Ramos (cell line): ENCODE measurements around the gene PXDN.
"Not testable (repeated sequence)": the region's sequence is repeated elsewhere in the genome, so short reads cannot be mapped to it uniquely, and the experiment has no call there.

ENCODE experiments used
- in situ Hi-C: fragments of 300-500 bp; cut with MboI; formaldehyde crosslinking; loops from one replicate; pipeline ENCODE4 v1.14.3; 2022; ENCODE audit warnings: low sequenced_read_pairs; ENCODE audit not compliant: unreplicated experiment

Gene PXDN

GRCh38 chr2:1688859-1689258 lies 55.5 kb downstream of the PXDN start:
- in situ Hi-C loops: no loop called here

GRCh38 chr2:1688161-1688560 lies 56.2 kb downstream of the PXDN start:
- in situ Hi-C loops: no loop called here

- in situ Hi-C loops: no loop called here
Observed at GRCh38 chr2:1687254-1687653, 57.1 kb downstream of the PXDN start.

- in situ Hi-C loops: no loop called here
Observed at GRCh38 chr2:1686784-1687105, 57.6 kb downstream of the PXDN start.

DNA sequence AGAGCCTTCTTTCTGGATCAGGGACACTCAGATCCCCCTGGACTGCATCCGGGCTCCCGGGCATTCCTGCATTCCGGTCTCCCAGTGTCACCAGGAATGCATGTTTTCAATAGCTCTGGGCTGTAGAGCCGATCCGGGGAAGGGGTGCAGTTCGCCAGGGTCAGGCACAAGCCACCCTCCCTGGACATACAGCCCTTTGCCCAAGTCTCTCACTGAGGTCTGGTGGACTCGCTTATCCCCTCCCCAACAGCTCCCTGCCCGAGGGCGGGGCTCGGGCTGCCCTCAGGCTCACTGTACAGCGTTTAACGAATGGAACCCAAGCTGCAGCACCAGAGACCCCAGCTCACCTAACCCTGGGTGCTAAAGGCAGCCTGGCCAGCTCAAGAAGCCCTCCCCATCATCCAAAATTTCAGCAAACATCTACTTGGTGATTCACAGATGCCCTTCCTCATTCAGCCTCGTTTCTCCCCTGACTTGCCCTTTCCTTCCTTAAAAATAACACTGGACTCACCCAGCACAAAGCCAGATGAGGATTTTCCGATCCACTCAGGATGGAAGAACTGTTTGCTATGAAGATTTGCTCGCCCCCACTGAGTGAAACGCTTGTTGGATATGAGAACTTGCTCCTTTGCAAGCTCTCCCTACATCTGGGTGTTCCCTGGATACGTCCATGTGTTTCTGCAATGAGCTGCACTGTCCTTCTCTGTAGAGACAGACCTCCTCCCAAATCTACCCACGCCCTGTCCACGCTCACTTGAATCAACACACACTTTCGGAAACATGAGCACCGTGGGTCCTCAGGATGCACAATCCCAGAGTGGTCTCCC lies 58.1 kb downstream of the PXDN start:
- in situ Hi-C loops: no loop called here

DNA sequence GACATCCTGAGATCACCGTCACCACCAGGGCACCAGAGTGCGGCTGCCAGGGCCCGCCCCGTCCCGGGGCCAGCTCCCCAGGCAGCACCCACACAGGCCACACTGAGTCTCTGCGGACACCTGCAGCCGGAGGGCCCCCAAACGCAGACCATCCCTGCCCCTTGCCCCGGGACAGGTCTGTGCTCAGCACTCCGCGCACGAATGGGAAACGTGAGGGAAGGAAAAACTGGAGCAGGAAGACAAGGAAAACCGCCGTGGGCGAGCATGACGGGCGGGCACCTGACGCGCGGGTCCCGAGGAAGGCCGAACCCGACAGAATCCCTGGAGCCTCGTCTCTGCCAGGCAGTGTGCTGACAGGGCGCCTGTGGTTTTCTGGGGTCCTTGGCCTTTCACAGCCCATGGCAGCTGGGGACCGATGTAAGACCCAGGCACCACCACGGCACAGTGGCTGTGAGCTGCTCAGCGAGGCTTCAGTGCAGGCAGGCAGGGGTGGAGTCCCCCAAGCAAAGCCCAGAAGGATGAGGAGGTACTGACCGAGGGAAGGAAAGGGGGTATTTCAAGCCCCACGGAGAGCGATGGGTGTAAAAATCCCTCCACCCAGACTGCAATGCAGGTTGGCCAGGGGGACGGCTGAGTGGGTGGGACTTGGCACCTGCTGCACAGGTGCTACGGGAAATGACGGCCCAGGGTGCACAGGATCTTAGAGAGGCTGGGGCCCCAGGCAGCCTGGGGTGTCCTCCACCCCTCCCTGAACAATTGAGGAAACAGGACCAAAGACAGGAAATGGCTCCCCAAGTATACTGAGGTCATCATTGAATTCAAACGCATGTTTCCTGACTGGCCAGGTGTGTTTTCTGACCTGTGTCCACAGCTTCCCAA lies 59.0 kb downstream of the PXDN start:
- in situ Hi-C loops: no loop called here

GRCh38 chr2:1683297-1683696 lies 61.0 kb downstream of the PXDN start:
- in situ Hi-C loops: no loop called here

- in situ Hi-C loops: no loop called here
Observed at GRCh38 chr2:1682181-1682440, 62.2 kb downstream of the PXDN start.

GRCh38 chr2:1681323-1682180 lies 62.8 kb downstream of the PXDN start:
- in situ Hi-C loops: no loop called here

GRCh38 chr2:1681017-1681318 lies 63.3 kb downstream of the PXDN start:
- in situ Hi-C loops: no loop called here

- in situ Hi-C loops: no loop called here
Observed at GRCh38 chr2:1680222-1681016, 63.9 kb downstream of the PXDN start.

- in situ Hi-C loops: not testable (repeated sequence)
Observed at GRCh38 chr2:1679488-1680039, 64.8 kb downstream of the PXDN start.

DNA sequence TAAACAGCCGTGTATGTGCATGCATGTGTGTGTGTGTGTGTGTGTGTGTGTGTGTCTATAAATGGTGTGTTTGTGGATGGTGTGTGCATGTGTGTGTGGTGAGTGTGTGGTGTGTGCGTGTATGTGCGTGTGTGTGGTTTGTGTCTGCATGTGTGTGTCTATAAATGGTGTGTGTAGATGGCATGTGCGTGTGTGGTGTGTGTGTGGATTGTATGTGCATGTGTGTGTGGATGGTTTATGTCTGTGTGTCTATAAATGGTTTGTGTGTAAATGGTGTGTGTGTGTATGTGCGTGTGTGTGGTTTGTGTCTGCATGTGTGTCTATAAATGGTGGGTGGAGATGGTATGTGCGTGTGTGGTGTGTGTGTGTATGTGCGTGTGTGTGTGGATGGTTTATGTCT lies 65.2 kb downstream of the PXDN start:
- in situ Hi-C loops: not testable (repeated sequence)

DNA sequence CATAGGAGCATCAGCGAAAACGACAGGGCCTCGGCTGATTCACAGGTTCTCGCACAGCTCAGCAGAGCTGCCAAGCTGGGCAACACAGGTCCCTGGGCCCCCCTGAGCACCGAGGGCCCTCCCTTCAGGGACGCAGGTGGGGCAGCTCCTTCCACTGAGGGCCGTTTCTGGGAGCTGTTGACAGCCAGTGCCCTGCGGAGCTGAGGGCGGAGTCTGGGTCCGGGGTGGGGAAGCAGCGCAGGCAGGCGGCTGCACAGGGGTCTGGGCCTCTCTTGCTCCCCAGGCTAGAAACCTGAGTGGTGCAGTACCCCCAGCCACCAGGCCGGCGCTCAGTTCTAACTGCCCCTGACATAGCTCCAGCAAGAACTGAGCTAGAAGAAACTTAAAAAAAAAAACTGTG lies 65.7 kb downstream of the PXDN start:
- in situ Hi-C loops: no loop called here

DNA sequence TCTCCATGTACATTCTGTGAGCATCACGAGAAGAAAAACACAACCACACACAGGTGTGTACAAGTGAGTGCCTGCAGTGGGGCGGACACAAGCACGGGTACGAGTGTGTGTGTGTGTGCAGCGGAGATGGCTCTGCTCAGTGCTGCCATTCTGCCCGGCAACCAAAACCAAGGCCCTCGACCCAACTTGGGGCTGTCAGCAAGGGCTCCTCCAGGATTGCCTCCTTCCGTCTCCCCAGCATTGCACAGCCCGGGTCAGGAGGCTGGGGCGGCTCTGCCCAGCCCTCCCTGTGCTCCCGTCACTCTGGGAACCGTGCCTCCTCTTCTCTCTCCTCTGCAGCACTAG lies 66.5 kb downstream of the PXDN start:
- in situ Hi-C loops: no loop called here

DNA sequence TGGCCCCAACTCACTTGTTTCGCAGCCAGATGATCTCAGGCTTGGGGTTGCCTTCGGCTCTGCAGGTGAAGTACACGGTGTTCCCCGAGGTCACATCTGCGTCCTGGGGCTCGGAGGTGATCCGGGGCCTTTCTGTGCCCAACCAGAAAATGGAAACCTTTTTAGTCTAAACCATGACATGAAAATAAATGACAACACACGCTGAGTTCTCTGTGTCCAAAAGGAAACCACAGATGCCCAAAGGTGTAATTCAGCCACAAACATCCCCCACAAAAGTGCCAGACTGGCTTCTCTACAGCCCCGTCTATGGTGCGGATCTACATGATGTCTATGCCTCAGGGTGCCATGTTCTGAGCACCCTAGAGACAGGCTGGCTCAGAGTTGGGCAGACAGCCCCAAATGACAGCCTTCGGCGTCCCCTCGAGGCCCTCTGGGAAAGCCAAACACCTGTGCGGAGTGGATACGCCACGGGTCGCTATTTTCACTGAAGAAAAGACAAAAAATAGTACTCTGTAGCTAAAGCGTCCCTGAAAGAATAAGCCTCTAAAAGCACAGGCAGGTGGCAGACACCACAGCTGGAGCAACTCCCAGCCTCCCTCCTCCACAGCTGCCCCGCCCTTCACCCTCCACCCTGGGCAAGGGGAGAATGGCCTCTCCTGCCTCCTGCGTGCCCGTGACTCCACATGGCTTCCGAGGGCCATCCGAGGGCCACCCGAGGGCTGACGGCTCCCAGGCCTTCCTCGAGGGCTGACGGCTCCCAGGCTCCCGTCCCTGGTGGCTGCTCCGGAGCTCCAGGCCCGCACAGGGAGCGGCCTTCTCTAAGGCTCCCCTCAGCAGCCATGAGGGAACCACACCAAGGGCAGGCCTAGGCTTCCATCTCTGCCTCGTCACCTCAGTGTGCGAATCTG lies 67.1 kb downstream of the PXDN start:
- in situ Hi-C loops: no loop called here

- in situ Hi-C loops: no loop called here
Observed at GRCh38 chr2:1676091-1676912, 68.0 kb downstream of the PXDN start.

DNA sequence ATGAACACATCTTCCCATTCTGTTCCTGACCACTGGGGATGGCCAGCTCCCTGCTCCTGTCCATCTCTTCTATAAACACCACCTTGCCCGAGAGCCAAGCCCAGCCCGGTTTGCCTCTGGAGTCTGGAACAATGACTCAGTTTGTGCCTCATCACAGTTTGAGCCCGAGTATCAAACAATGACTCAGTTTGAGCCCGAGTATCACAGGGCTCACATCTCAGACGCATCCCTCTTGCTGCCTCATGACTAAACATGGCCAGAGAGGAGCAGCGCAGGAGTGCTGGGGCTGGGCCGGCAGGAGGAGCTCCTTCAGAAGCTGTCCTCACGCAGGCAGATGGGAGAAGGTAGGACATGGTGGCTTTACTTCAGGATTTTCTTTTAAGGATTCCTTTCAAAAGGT lies 68.7 kb downstream of the PXDN start:
- in situ Hi-C loops: no loop called here
